HG03135 (cell line): ENCODE results near the gene TOR4A.

Experiments
- ATAC-seq: cut with Tn5 transposase; IDR thresholded peaks from one replicate; pipeline ENCODE4 v1.9.1; 2021; ENCODE audit warnings: mild to moderate bottlenecking, moderate library complexity; ENCODE audit not compliant: unreplicated experiment

Gene TOR4A

GRCh38 chr9:137277329-137278041 lies at the start of gene TOR4A:
TOR4A (plus strand) TSS chr9:137277726; CDS start chr9:137278690, 964 bp downstream.
- peak; percentile 63 for ATAC-seq

GRCh38 chr9:137227853-137228505 lies 49.5 kb upstream of the TOR4A start:
- ATAC-seq: no peak

- ATAC-seq: no peak
Measured at GRCh38 chr9:137228506-137228967, 49.0 kb upstream of the TOR4A start.

DNA sequence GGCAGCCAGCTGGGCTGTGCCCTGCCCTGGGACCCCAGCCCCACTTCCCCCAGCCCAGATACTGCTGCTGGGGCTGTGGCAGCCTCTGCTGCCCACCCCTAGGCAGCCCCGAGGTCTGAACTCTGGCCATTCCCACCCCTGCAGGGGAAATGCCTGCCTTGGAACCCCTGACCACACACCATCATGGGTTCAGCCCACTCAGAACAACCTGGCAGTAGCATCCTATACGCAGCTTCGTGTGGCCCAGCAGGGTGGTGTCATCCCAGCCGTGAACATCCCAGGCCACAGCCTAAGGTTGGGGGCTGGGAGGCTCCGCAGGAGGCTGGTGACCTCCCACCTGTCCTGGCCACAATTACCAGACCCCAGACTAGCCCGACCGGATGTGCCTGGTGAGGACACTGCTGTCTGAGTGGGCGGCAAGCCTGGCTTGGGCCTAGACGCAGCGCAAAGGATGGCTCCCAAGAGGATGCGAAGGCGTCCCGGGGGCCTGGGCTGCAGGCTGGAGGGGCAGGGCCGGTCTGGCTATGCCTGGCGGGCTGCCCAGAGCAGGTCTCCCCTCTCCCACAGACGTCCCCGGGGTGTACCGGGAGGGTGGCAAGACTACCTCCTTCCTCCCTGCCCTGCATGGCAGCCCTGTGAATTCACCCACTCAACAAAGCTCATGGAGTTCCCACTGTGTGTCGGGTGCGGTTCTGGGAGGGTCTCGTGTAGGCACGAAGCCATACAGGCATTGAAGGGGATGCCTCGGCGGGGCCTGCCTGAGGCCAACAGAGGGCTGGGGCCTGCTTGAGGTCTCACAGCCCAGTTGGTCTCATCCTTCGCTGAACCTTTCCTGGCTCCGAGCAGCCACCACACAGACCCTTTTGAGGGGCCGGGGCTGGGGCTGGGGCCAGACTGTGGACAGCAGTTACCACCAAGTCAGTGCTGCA lies 48.3 kb upstream of the TOR4A start:
- ATAC-seq: no peak

- no peak for ATAC-seq
Measured at GRCh38 chr9:137229903-137230704, 47.4 kb upstream of the TOR4A start.

GRCh38 chr9:137230705-137231371 lies 46.7 kb upstream of the TOR4A start, which contains the start of gene SLC34A3:
SLC34A3 (plus strand) TSS chr9:137230901; CDS start chr9:137231703, 802 bp downstream.
- no peak for ATAC-seq

DNA sequence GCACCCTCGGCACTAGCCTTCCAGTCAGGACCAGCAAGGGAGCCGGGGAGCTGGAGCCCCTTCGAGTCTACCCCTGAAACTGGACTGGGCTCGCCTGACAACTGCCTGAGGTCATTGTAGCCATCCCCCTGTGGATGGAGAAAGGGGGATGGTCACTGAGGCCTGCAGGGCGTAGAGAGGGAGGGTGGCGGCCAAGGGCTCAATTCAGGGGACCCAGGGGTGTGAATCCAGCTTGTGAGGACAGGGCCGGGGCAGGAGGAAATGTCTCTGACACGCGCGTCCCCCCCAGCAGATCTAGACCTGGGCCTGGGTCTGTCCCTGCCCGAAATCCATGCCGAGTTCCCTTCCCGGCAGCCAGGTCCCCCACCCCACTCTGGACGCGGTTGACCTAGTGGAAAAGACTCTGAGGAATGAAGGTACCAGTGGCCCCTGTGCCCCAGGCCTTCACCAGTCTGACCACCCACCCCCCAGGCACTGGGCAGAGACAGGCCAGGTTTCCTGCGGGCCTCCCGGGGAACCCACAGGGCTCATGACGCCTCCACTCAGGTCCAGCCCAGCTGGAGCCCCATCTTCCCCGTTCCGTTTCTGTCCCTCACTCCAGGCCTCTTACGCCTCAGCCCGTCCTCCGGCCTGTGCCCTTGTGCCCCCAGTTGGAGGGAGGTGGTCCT lies 46.0 kb upstream of the TOR4A start:
- ATAC-seq: no peak

- ATAC-seq: no peak
Measured at GRCh38 chr9:137232101-137232500, 45.4 kb upstream of the TOR4A start.

DNA sequence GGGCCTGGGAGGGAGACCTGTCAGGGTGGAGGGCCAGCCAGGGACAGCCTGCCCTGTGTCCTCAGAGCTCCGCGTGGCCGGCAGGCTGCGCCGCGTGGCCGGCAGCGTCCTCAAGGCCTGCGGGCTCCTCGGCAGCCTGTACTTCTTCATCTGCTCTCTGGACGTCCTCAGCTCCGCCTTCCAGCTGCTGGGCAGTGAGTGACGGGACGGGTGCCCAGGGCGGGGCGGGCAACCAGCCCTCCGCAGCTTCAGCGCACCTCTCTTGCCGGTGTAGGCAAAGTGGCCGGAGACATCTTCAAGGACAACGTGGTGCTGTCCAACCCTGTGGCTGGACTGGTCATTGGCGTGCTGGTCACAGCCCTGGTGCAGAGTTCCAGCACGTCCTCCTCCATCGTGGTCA lies 45.0 kb upstream of the TOR4A start:
- no peak for ATAC-seq

- no peak for ATAC-seq
Measured at GRCh38 chr9:137233143-137233980, 44.2 kb upstream of the TOR4A start.

- no peak for ATAC-seq
Measured at GRCh38 chr9:137234055-137234697, 43.4 kb upstream of the TOR4A start.

DNA sequence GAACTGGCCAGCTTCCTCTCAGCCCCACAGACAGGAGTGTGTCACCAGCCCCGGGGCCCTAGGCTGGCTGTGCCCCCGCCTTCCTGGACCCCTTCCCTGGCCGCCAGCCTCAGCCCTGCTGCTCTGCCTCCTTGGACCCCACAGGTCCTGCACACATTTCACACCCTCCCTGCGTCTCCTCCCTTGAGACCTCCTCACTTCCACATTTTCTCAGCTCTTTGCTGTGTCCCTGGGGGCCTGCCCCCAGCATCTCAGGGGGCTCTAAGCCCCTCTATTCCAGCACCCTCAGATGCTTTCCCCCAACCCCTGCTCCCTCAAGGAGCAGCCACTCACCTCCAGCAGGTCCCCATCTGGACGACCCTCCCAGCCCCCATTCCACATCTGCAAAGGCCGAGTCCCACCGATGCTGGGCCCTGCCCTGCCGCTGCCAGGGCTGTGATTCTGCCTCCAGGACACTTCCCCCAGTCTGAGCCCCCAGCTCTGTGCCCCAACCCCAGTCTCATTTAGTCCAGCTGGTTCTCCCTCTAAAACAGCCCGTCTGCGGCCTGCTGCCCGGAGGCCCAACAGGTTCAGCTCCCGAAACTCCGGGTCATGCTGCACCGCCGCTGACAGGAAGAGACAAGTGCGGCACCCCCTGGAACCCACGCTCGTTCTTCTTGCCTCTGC lies 42.6 kb upstream of the TOR4A start:
- ATAC-seq: no peak

DNA sequence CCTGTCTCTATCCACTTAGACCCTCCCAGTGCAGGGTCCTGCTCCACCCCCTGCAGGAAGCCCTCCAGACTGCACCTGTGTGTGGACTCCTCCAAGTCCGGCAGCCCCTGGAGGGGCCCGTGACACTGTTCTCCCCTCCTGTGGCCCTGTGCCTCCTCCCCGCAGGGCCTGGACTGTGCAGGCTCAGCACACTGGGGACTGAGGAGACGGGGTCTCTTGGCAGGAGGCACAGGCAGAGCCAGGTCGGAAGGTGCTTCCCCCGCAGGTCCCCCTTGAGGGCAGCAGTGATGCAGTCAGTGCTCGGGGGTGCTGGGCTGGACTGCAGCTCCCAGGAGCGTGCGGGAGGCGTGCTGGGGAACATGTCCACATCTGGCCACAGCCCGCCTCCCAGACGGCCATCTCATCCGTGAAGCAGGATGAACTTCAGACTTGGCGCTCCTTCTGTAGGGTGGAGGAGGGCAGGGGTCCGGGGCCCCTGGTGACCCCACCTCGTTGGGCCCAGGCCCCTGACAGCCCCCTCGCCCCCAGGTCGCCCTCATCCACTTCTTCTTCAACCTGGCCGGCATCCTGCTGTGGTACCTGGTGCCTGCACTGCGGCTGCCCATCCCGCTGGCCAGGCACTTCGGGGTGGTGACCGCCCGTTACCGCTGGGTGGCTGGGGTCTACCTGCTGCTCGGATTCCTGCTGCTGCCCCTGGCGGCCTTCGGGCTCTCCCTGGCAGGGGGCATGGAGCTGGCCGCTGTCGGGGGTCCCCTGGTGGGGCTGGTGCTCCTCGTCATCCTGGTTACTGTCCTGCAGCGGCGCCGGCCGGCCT lies 41.9 kb upstream of the TOR4A start:
- ATAC-seq: no peak

DNA sequence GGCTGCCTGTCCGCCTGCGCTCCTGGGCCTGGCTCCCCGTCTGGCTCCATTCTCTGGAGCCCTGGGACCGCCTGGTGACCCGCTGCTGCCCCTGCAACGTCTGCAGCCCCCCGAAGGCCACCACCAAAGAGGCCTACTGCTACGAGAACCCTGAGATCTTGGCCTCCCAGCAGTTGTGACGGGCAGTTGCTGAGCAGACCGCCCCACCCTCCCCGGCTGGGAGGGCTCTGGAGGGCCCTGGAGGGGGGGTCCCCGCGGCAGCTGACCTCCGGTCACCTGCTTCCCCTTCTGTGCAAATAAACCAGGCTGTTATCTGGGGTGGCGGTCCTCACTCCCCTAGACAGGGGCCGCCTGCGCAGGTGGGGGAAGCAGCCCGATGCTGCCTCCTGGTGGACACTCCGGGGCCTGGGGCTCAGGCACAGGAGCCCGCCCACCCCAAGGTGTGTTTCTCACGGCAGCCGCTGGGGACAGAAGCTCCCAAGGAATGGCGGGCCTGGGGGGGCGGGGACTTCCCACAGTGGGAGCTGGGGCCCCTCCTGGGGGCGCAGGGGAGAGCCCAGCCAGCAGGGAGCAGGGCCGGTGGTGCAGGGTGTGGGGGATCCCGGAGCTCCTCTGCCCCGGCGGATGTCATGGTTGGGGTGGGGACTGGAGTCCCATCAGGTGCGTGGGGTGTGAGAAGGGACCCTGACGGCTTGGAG lies 41.1 kb upstream of the TOR4A start:
- ATAC-seq: peak; percentile 19

DNA sequence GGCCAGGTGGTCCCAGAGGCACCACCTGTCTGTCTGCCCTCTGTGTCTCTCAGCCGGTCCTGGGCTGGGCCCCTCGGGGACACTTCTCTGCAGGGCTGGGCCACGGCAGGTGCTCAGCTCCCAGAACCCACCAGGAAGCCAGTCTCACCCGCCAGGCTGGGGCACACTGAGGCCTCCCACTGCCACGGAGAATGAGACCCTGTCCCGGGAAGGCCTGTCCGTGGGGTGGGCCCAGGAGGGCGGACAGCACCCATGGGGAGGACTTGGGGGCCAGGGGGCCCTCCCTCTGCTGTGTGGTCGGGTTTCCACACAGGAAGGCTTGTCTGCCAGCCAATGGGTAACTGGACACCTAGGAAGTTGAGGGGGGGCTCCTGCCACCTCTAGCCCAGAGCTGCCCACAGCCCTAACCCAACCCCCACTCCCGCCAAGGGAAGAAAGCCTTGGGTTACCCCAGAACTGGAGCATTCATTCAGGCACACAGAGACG lies 40.5 kb upstream of the TOR4A start:
- ATAC-seq: no peak
